Lung (tissue), 12 donors: Measurements from ENCODE around the gene PHF1. TPM values are rescaled to one million over a fixed set of nuclear protein-coding genes. Genes with fewer than 3 reads are reported as not detected.
"Not testable (repeated sequence)": the region's sequence is repeated elsewhere in the genome, so short reads cannot be mapped to it uniquely, and the experiment has no call there.

Experiments used
- ATAC-seq: fragments of 200-7000 bp; cut with Tn5 transposase; one replicate; pipeline ENCODE4 v1.9.1; 2020; ENCODE audit warnings: moderate number of reproducible peaks; ENCODE audit not compliant: insufficient read depth, low FRiP score
- DNase-seq, 3 donors: peaks; one replicate each; pipeline ENCODE4 v3.0.0-alpha.2; 2013 to 2017
- H3K27ac ChIP-seq, 2 donors: one replicate each; pipeline ENCODE4 v1.5.1; 2013; ENCODE audit warnings: mild to moderate bottlenecking in 2 of 2, moderate library complexity in 2 of 2, control low read depth in 1 of 2, inconsistent platforms in 1 of 2, low read depth in 1 of 2, low read length in 1 of 2
- H3K27me3 ChIP-seq, 3 donors: one replicate each; pipeline ENCODE4 v1.5.1; 2013; ENCODE audit warnings: low read length in 2 of 3; ENCODE audit not compliant: control insufficient read depth in 3 of 3, insufficient read depth in 3 of 3
- H3K36me3 ChIP-seq, 4 donors: one replicate each; pipeline ENCODE4 v1.5.1; 2013; ENCODE audit warnings: low read length in 4 of 4, mild to moderate bottlenecking in 1 of 4, moderate library complexity in 1 of 4; ENCODE audit not compliant: control insufficient read depth in 4 of 4, insufficient read depth in 4 of 4
- H3K4me1 ChIP-seq, 5 donors: one replicate each; pipeline ENCODE4 v1.5.1; 2013; ENCODE audit warnings: low read length in 5 of 5, mild to moderate bottlenecking in 2 of 5, moderate library complexity in 1 of 5; ENCODE audit not compliant: control insufficient read depth in 5 of 5, insufficient read depth in 5 of 5
- H3K4me3 ChIP-seq: one replicate; pipeline ENCODE4 v1.5.1; 2013; ENCODE audit warnings: mild to moderate bottlenecking, control low read depth, moderate library complexity
- H3K9ac ChIP-seq, 2 donors: one replicate each; pipeline ENCODE4 v1.5.1; 2013; ENCODE audit warnings: low read length in 2 of 2, control low read depth in 1 of 2; ENCODE audit not compliant: insufficient read depth in 1 of 2
- H3K9me3 ChIP-seq, 4 donors: one replicate each; pipeline ENCODE4 v1.5.1; 2013; ENCODE audit warnings: low read length in 3 of 4, mild to moderate bottlenecking in 1 of 4, moderate library complexity in 1 of 4; ENCODE audit not compliant: control insufficient read depth in 4 of 4, insufficient read depth in 3 of 4
- CTCF ChIP-seq: IDR thresholded peaks from 2 replicates; pipeline ENCODE4 v1.5.1; 2012; ENCODE audit warnings: mild to moderate bottlenecking; ENCODE audit errors: control extremely low read depth, extremely low read depth
- WGBS, 2 donors: extraction: QIAGEN DNeasy Blood & Tissue Kit; methylation state at CpG; one replicate each; pipeline ENCODE4 v1.1.7; 2013; 5-methylcytosine and 5-hydroxymethylcytosine counted together
- polyA plus RNA-seq, 2 donors: library from polyadenylated mRNA; stranded (reverse); fragments of 200-250 nt; gene quantifications; one replicate each; pipeline ENCODE4 v1.2.1, GENCODE V29; 2013
- total RNA-seq, 2 donors: library from RNA; depleted of rRNA in 1 of 2; stranded (reverse); fragments of >200 nt in 1 of 2; gene quantifications; one replicate each; pipeline ENCODE4 v1.2.1, GENCODE V29; 2014 to 2021
- donor health status: control.
- donor health status: control.
- donor health status: Bipolar disorder and iron deficiency.
- donor health status: healthy.
- donor health status: DM: yes; HTN: yes; CAD: no.

The PHF1 gene
- total and polyA plus RNA-seq, 4 donors: 30.9 to 121 (median 45.1) TPM

GRCh38 chr6:33367009-33367714, 43.7 kb upstream of the PHF1 start:
- no peak for TF ChIP-seq CTCF
- 78 to 87% methylated on average over 8 of the region's 8 CpGs for WGBS, 2 donors

GRCh38 chr6:33367715-33368025, 43.1 kb upstream of the PHF1 start:
- H3K9ac ChIP-seq, H3K36me3 ChIP-seq, DNase-seq, H3K9me3 ChIP-seq, H3K4me1 ChIP-seq, H3K4me3 ChIP-seq, H3K27ac ChIP-seq, ATAC-seq, H3K27me3 ChIP-seq: not testable (repeated sequence)
- WGBS, 2 donors: 89 to 91% methylated on average over 4 to 5 of the region's 5 CpGs

More at GRCh38 chr6:33367009-33367714, 43.7 kb upstream of the PHF1 start:
- Histone ChIP-seq H3K27ac (no peak overlapping the region), H3K36me3 (no peaks in the 10 kb centered on the region), H3K4me3 (no peak overlapping the region), H3K9me3 (no peaks in the 10 kb centered on the region), H3K4me1 (peaks cover 0 to 5% (median 0%) of the 10 kb centered on the region in 5 donors), H3K9ac (no peak overlapping the region), H3K27me3 (no peaks in the 10 kb centered on the region)
- DNase-seq (no peak), ATAC-seq (no peak)

GRCh38 chr6:33371901-33372300, 38.9 kb upstream of the PHF1 start:
- H3K4me3 ChIP-seq, DNase-seq, ATAC-seq: not testable (repeated sequence)

GRCh38 chr6:33372526-33373123, 38.2 kb upstream of the PHF1 start:
- H3K9ac ChIP-seq: no peak overlapping the region
- WGBS, 2 donors: 37 to 53% methylated on average over 5 of the region's 5 CpGs
- no peaks in the 10 kb centered on the region for H3K27me3 ChIP-seq
- no peak for TF ChIP-seq CTCF
- H3K9me3 ChIP-seq: no peaks in the 10 kb centered on the region
- H3K4me3 ChIP-seq: no peak overlapping the region
- ATAC-seq: no peak
- peaks cover 0 to 18% (median 5%) of the 10 kb centered on the region in 5 donors for H3K4me1 ChIP-seq
- H3K36me3 ChIP-seq: no peaks in the 10 kb centered on the region
- DNase-seq: no peak
- H3K27ac ChIP-seq: no peak overlapping the region

More at GRCh38 chr6:33371901-33372300, 38.9 kb upstream of the PHF1 start:
- H3K27ac ChIP-seq, H3K36me3 ChIP-seq, H3K9ac ChIP-seq, H3K27me3 ChIP-seq, H3K9me3 ChIP-seq: not testable (repeated sequence)
- peaks cover 0 to 18% (median 5%) of the 10 kb centered on the region in 5 donors for H3K4me1 ChIP-seq
- 77 to 93% methylated on average over 8 of the region's 8 CpGs for WGBS, 2 donors
